Measurements from ENCODE around the gene GBX1.

DNA sequence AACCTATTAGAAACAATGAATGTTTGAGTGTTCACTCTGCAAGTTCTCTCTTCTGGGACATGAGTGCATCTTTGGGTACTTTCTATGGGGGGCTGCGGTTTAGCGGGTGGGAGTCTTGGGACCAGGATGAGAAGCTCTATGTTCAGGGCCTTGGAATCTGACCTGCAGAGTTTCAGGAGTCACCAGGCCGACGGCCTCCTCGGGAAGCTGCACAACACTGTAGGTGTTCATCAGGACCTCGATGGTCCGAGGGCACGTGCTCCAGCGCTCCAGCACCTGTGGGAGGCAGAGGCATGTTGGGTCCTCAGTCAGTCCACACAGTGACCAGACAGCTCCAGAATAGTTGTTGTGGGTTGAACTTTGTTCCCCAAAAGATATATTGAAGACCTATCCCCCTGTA lies 8.9 kb upstream of the GBX1 start:
- no peak for TF ChIP-seq POLR2A (IDR thresholded peaks at IDR 0.05)
- TF ChIP-seq, protein P1, sequence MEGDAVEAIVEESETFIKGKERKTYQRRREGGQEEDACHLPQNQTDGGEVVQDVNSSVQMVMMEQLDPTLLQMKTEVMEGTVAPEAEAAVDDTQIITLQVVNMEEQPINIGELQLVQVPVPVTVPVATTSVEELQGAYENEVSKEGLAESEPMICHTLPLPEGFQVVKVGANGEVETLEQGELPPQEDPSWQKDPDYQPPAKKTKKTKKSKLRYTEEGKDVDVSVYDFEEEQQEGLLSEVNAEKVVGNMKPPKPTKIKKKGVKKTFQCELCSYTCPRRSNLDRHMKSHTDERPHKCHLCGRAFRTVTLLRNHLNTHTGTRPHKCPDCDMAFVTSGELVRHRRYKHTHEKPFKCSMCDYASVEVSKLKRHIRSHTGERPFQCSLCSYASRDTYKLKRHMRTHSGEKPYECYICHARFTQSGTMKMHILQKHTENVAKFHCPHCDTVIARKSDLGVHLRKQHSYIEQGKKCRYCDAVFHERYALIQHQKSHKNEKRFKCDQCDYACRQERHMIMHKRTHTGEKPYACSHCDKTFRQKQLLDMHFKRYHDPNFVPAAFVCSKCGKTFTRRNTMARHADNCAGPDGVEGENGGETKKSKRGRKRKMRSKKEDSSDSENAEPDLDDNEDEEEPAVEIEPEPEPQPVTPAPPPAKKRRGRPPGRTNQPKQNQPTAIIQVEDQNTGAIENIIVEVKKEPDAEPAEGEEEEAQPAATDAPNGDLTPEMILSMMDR (IDR thresholded peaks at IDR 0.05) = no peak

Measured in body of pancreas (tissue), 4 donors.